Natural killer cell treated with Interleukin-12 subunit alpha and Interleukin-12 subunit beta and Interleukin-15 and Interleukin-18, amount 100 ng/mL, for 72 hours (primary cell): ENCODE results near the gene TRANK1. TPM values are rescaled to one million over a fixed set of nuclear protein-coding genes. Genes with fewer than 3 reads are reported as not detected.
A peak's percentile ranks its signal among the peaks of the same experiment; 100 is the strongest.
"Not testable (repeated sequence)": the region's sequence is repeated elsewhere in the genome, so short reads cannot be mapped to it uniquely, and the experiment has no call there.

Source experiments
- ATAC-seq, 2 donors: fragments of 150-1000 bp; cut with Tn5 transposase in 1 of 2; sonication (Bioruptor Pico), chemical (Tn5 transposase) in 1 of 2; 2 replicates each; pipeline ENCODE4 v1.10.0; 2021
- DNase-seq: peaks from one replicate; pipeline ENCODE4 v3.0.0; 2022; ENCODE audit warnings: low spot score
- H3K27ac Mint-ChIP-seq, 2 donors: 1 replicate in 1 of 2; 2 replicates in 1 of 2; pipeline ENCODE4 v1.8.0; 2022; ENCODE audit warnings: mixed read lengths in 2 of 2, mild to moderate bottlenecking in 1 of 2, moderate library complexity in 1 of 2
- H3K27me3 Mint-ChIP-seq, 2 donors: 1 replicate in 1 of 2; 2 replicates in 1 of 2; pipeline ENCODE4 v1.8.0; 2022; ENCODE audit warnings: mixed read lengths in 2 of 2
- H3K36me3 Mint-ChIP-seq: one replicate; pipeline ENCODE4 v1.8.0; 2022; ENCODE audit warnings: mixed read lengths
- H3K4me1 Mint-ChIP-seq, 2 donors: 1 replicate in 1 of 2; 2 replicates in 1 of 2; pipeline ENCODE4 v1.8.0; 2022; ENCODE audit warnings: low read depth in 2 of 2, mixed read lengths in 2 of 2, mild to moderate bottlenecking in 1 of 2
- H3K4me3 Mint-ChIP-seq: one replicate; pipeline ENCODE4 v1.8.0; 2022; ENCODE audit warnings: mixed read lengths
- H3K9me3 Mint-ChIP-seq: 2 replicates; pipeline ENCODE4 v1.8.0; 2022; ENCODE audit warnings: mixed read lengths
- total RNA-seq, 2 donors: library from RNA; stranded (reverse); gene quantifications; one replicate each; pipeline ENCODE4 v1.2.3, GENCODE V29; 2022

The TRANK1 gene
- total RNA-seq, 2 donors from 2014 or later = 10.0 to 11.5 TPM

- Mint-ChIP-seq H3K27me3 (no peaks in the 10 kb centered on the region), H3K9me3 (no peaks in the 10 kb centered on the region), H3K36me3 (no peaks in the 10 kb centered on the region), H3K4me1 (peaks cover 42 to 57% of the 10 kb centered on the region in 2 donors), H3K27ac (peak overlapping the region; percentile 63 to 81), H3K4me3 (no peak overlapping the region)
- DNase-seq (no peak), ATAC-seq (no peak)
Observed at GRCh38 chr3:36903119-36903882, 41.6 kb downstream of the TRANK1 start.

- ATAC-seq = no peak
Observed at GRCh38 chr3:36901588-36901987, 43.3 kb downstream of the TRANK1 start.

GRCh38 chr3:36900474-36901443 lies 44.1 kb downstream of the TRANK1 start:
- ATAC-seq (no peak), DNase-seq (no peak)
- Mint-ChIP-seq H3K4me3 (peak overlapping the region; percentile 32), H3K27ac (peak overlapping the region; percentile 63 to 81), H3K4me1 (peaks cover 32 to 50% of the 10 kb centered on the region in 2 donors), H3K9me3 (no peaks in the 10 kb centered on the region), H3K27me3 (no peaks in the 10 kb centered on the region), H3K36me3 (no peaks in the 10 kb centered on the region)

More at GRCh38 chr3:36901588-36901987, 43.3 kb downstream of the TRANK1 start:
- no peaks in the 10 kb centered on the region for H3K36me3 Mint-ChIP-seq
- H3K27ac Mint-ChIP-seq = peak overlapping the region; percentile 63 to 81
- peaks cover 35 to 53% of the 10 kb centered on the region in 2 donors for H3K4me1 Mint-ChIP-seq
- DNase-seq = no peak
- H3K9me3 Mint-ChIP-seq = no peaks in the 10 kb centered on the region
- H3K4me3 Mint-ChIP-seq = no peak overlapping the region
- H3K27me3 Mint-ChIP-seq = no peaks in the 10 kb centered on the region

DNA sequence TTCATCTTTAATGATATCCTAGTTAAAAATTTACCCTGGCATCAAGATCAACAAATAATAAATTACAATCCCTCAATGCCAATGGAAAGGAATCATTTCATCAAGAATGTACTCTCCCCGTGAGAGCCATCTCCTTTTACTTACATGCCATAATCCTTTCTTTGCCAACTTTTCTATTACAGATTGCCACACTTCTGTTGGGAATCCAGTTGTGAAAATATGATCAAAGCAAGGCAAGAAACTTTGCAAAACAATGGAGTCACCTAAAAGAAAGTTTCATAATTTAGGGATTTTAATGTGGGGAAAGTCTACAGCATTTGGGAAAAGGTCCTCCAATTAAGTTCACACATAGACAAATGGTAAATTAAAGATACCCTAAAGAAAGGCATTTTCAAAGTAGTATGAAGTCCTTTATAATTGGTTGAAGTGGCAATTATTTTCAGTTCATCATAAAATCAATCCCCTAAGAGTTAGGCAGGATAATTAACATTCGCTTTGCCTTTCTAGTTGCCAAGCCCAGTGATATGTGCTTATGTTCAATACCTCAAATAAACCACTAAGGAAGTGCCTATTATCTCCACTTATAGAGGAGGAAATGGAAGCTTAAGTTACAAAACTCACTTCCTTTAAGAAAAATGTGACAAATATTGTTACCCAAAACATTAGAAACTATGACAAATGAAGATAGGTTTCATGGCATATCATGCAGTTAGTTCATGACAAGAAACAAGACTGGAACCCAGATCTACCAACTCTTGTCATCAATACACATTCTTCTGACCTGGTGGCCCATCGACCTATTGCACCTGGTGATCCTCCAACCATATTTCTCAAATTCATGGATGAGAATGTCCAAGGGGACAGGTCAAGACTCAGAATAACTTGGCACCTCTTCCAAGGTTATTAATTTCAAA lies 49.1 kb downstream of the TRANK1 start:
- Mint-ChIP-seq H3K27ac (peak overlapping the region; percentile 67 to 88), H3K4me1 (peaks cover 34 to 55% of the 10 kb centered on the region in 2 donors), H3K36me3 (peaks cover 5% of the 10 kb centered on the region), H3K4me3 (no peak overlapping the region), H3K9me3 (no peaks in the 10 kb centered on the region), H3K27me3 (no peaks in the 10 kb centered on the region)
- ATAC-seq = peak in 1 of 2 donors; percentile 36
- DNase-seq = no peak

DNA sequence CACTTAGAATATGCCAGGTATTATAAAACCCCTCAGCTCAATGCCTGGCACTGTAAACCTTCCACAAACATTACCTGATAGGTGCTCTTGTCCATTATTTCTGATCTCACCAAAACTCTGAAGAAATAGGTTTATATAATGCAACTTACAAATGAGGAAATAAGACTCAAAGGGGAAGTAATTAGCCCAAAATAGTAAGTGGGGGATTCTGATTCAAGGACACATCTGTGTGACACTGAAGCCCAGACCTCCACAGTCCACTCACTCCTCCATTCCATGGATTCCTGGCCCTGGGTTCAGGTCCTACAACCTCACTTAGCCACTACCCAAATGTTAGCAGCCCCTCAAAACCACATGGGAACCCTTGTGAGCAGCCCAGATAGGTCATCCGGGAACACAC lies 49.9 kb downstream of the TRANK1 start:
- H3K4me1 Mint-ChIP-seq = peaks cover 34 to 51% of the 10 kb centered on the region in 2 donors
- peaks cover 7% of the 10 kb centered on the region for H3K36me3 Mint-ChIP-seq
- no peak for DNase-seq
- no peaks in the 10 kb centered on the region for H3K9me3 Mint-ChIP-seq
- H3K4me3 Mint-ChIP-seq = no peak overlapping the region
- peak overlapping the region; percentile 67 to 88 for H3K27ac Mint-ChIP-seq
- no peaks in the 10 kb centered on the region for H3K27me3 Mint-ChIP-seq
- ATAC-seq = no peak

GRCh38 chr3:36893826-36894225 lies 51.0 kb downstream of the TRANK1 start:
- Mint-ChIP-seq H3K4me1 (peaks cover 34 to 57% of the 10 kb centered on the region in 2 donors), H3K27ac (peak overlapping the region; percentile 67 to 88), H3K9me3 (no peaks in the 10 kb centered on the region), H3K4me3 (no peak overlapping the region), H3K36me3 (peaks cover 11% of the 10 kb centered on the region), H3K27me3 (no peaks in the 10 kb centered on the region)
- ATAC-seq (no peak), DNase-seq (no peak)

DNA sequence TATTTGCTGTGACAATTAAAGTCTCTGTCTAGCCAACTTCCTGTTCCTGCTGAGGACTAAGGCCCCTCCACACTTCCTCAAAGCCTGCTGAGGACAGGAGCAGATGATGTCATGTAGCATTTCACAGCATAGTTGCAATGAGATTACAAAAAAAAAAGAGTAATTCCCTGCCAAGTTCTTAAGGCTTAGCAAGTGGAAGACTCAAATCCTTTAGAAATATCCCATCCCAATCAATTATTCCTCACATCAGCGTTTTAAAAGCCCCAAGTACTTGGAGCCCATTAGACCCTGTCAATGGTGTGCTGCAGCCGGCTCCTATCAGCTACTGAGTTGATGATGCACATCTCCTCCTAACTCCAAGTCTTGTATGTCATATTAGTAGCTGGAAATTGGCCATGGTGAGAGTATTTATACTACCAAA lies 51.7 kb downstream of the TRANK1 start:
- Mint-ChIP-seq H3K27me3 (no peaks in the 10 kb centered on the region), H3K36me3 (peaks cover 11% of the 10 kb centered on the region), H3K27ac (peak overlapping the region; percentile 67 to 88), H3K9me3 (no peaks in the 10 kb centered on the region), H3K4me1 (peaks cover 34 to 57% of the 10 kb centered on the region in 2 donors), H3K4me3 (no peak overlapping the region)
- ATAC-seq (peak; percentile 75 to 79), DNase-seq (no peak)

GRCh38 chr3:36892457-36893136 lies 52.3 kb downstream of the TRANK1 start:
- no peak overlapping the region for H3K4me3 Mint-ChIP-seq
- peaks cover 34 to 55% of the 10 kb centered on the region in 2 donors for H3K4me1 Mint-ChIP-seq
- no peak for ATAC-seq

GRCh38 chr3:36891701-36892160 lies 53.1 kb downstream of the TRANK1 start:
- no peak overlapping the region for H3K4me3 Mint-ChIP-seq
- H3K27ac Mint-ChIP-seq = peak overlapping the region; percentile 67 to 88
- peaks cover 11% of the 10 kb centered on the region for H3K36me3 Mint-ChIP-seq

More at GRCh38 chr3:36892457-36893136, 52.3 kb downstream of the TRANK1 start:
- Mint-ChIP-seq H3K9me3 (no peaks in the 10 kb centered on the region), H3K36me3 (peaks cover 11% of the 10 kb centered on the region), H3K27me3 (no peaks in the 10 kb centered on the region), H3K27ac (peak overlapping the region; percentile 67 to 88)
- no peak for DNase-seq

DNA sequence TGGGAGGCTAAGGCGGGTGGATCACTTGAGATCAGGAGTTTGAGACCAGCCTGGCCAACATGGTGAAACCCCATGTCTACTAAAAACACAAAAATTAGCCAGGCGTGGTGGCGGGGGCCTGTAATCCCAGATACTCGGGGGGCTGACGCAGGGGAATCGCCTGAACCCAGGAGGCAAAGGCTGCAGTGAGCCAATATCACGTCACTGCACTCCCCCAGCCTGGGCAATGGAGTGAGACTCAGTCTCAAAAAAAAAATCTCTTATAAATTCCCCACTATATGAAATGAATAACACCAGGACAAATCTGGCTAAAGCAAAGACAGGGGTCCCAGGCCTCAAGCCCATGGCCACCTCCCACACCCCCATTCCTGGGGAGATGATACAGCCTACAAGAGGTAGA lies 53.8 kb downstream of the TRANK1 start:
- Mint-ChIP-seq H3K4me1 (peaks cover 30 to 49% of the 10 kb centered on the region in 2 donors), H3K36me3 (peaks cover 11% of the 10 kb centered on the region), H3K27ac (peak overlapping the region in 1 of 2 donors; percentile 88)
- ATAC-seq, H3K27me3 Mint-ChIP-seq, H3K4me3 Mint-ChIP-seq, H3K9me3 Mint-ChIP-seq, DNase-seq: not testable (repeated sequence)

More at GRCh38 chr3:36891701-36892160, 53.1 kb downstream of the TRANK1 start:
- ATAC-seq (no peak), DNase-seq (no peak)
- no peaks in the 10 kb centered on the region for H3K9me3 Mint-ChIP-seq
- H3K4me1 Mint-ChIP-seq = peaks cover 31 to 51% of the 10 kb centered on the region in 2 donors
- no peaks in the 10 kb centered on the region for H3K27me3 Mint-ChIP-seq

GRCh38 chr3:36890261-36890660 lies 54.6 kb downstream of the TRANK1 start:
- no peak overlapping the region for H3K4me3 Mint-ChIP-seq
- H3K4me1 Mint-ChIP-seq = peaks cover 23 to 41% of the 10 kb centered on the region in 2 donors
- no peaks in the 10 kb centered on the region for H3K27me3 Mint-ChIP-seq
- H3K36me3 Mint-ChIP-seq = peaks cover 11% of the 10 kb centered on the region
- no peaks in the 10 kb centered on the region for H3K9me3 Mint-ChIP-seq
- H3K27ac Mint-ChIP-seq = peak overlapping the region in 1 of 2 donors; percentile 18
- ATAC-seq (no peak), DNase-seq (no peak)

- ATAC-seq (no peak), DNase-seq (no peak)
- Mint-ChIP-seq H3K4me1 (peaks cover 13 to 21% of the 10 kb centered on the region in 2 donors), H3K9me3 (no peaks in the 10 kb centered on the region), H3K27ac (no peak overlapping the region), H3K4me3 (no peak overlapping the region), H3K27me3 (no peaks in the 10 kb centered on the region), H3K36me3 (no peaks in the 10 kb centered on the region)
Observed at GRCh38 chr3:36881735-36882134, 63.1 kb downstream of the TRANK1 start.
